Measurements from ENCODE around the gene GBGT1. TPM values are rescaled to one million over a fixed set of nuclear protein-coding genes. Genes with fewer than 3 reads are reported as not detected.
A peak's percentile ranks its signal among the peaks of the same experiment; 100 is the strongest.

The GBGT1 gene
- total and polyA plus RNA-seq, 2 donors (not counting 1 experiment from before 2014, with no cell fraction given) = 19.6 to 52.7 TPM

GRCh38 chr9:133137451-133138231 lies 26.1 kb downstream of the GBGT1 start:
- H3K27ac Mint-ChIP-seq = peak overlapping the region; percentile 64
- Histone ChIP-seq H3K79me2 (ENCODE audit: control insufficient read depth, insufficient read depth, low read length) (peaks cover 57% of the 10 kb centered on the region), H3K27me3 (replicated peaks in 1 of 4; ENCODE audit: control extremely low read depth in 1 of 4, control insufficient read depth in 3 of 4, insufficient read depth in 4 of 4, low read length in 3 of 4) (no peaks in the 10 kb centered on the region), H3K27ac (ENCODE audit: low read length in 2 of 2) (no peak overlapping the region), H3K9ac (ENCODE audit: low read length) (no peak overlapping the region), H3K4me3 (ENCODE audit: control extremely low read depth in 1 of 5, extremely low read depth in 1 of 5, insufficient read depth in 1 of 5, low read depth in 2 of 5, low read length in 4 of 5) (no peak overlapping the region), H3K4me2 (replicated peaks; ENCODE audit: low read depth, low read length, poor library complexity, severe bottlenecking) (no peak overlapping the region), H3K36me3 (replicated peaks in 1 of 2; ENCODE audit: control extremely low read depth in 1 of 2, control insufficient read depth in 1 of 2, extremely low read depth in 1 of 2, insufficient read depth in 2 of 2, low read length in 1 of 2) (no peaks in the 10 kb centered on the region), H3K9me3 (ENCODE audit: control extremely low read depth in 1 of 3, control insufficient read depth in 2 of 3, insufficient read depth in 1 of 3, low read length in 2 of 3) (no peaks in the 10 kb centered on the region), H2AFZ (ENCODE audit: insufficient read depth, low read depth, low read length, poor library complexity, severe bottlenecking) (no peak overlapping the region), H3K4me1 (ENCODE audit: control insufficient read depth in 2 of 2, insufficient read depth in 2 of 2, low read length in 2 of 2) (peaks cover 15 to 45% of the 10 kb centered on the region in 2 donors), H4K20me1 (ENCODE audit: control insufficient read depth, insufficient read depth, low read length, poor library complexity, severe bottlenecking) (peaks cover 34% of the 10 kb centered on the region)
- peaks cover 50% of the 10 kb centered on the region for H3K4me1 Mint-ChIP-seq
- H3K27me3 Mint-ChIP-seq = no peaks in the 10 kb centered on the region
- no peak for TF ChIP-seq EZH2 (IDR thresholded peaks at IDR 0.05; ENCODE audit: borderline replicate concordance, insufficient read depth, low read depth, low read length, poor library complexity, severe bottlenecking)
- TF ChIP-seq, protein P1, sequence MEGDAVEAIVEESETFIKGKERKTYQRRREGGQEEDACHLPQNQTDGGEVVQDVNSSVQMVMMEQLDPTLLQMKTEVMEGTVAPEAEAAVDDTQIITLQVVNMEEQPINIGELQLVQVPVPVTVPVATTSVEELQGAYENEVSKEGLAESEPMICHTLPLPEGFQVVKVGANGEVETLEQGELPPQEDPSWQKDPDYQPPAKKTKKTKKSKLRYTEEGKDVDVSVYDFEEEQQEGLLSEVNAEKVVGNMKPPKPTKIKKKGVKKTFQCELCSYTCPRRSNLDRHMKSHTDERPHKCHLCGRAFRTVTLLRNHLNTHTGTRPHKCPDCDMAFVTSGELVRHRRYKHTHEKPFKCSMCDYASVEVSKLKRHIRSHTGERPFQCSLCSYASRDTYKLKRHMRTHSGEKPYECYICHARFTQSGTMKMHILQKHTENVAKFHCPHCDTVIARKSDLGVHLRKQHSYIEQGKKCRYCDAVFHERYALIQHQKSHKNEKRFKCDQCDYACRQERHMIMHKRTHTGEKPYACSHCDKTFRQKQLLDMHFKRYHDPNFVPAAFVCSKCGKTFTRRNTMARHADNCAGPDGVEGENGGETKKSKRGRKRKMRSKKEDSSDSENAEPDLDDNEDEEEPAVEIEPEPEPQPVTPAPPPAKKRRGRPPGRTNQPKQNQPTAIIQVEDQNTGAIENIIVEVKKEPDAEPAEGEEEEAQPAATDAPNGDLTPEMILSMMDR (IDR thresholded peaks at IDR 0.05) = no peak
- H3K4me3 Mint-ChIP-seq = no peak overlapping the region
- WGBS (ENCODE audit: insufficient coverage) = 96% methylated on average over 15 of the region's 16 CpGs
- no peaks in the 10 kb centered on the region for H3K9me3 Mint-ChIP-seq (ENCODE audit: insufficient read depth)
- intact Hi-C loops (cut with micrococcal nuclease) = no loop called here
- CTCF ChIA-PET = interaction anchor here (1.4 to 6.9 kb wide), 3 partner anchors 11 to 34 kb away, joined by 3 to 48 read pairs (median 6); no protein-coding TSS in a partner anchor
- DNase-seq (no peak), ATAC-seq (ENCODE audit: low read depth) (no peak)
- POLR2A ChIA-PET = interaction anchor here (0.7 to 1.5 kb wide), 2 partner anchors 15 to 24 kb away, joined by 3 to 8 read pairs; no protein-coding TSS in a partner anchor

Data from B cell (primary cell).